ENCODE data around the gene ARFRP1.

The ARFRP1 gene

GRCh38 chr20:63707558-63708300, at the start of gene ARFRP1, which contains the start of gene ZGPAT:
ARFRP1 (minus strand) TSS chr20:63707976; CDS start chr20:63707091, 885 bp downstream.
ZGPAT (plus strand) TSS chr20:63708039; CDS start chr20:63708581, 542 bp downstream.
- DNase-seq = peak; percentile 86 to 88

- no peak for DNase-seq
These were observed 48.8 kb upstream of the ARFRP1 start for GRCh38 chr20:63756648-63756991.

- DNase-seq = no peak
These were observed 48.3 kb upstream of the ARFRP1 start for GRCh38 chr20:63755933-63756647.

- no peak for DNase-seq
These were observed 46.2 kb upstream of the ARFRP1 start for GRCh38 chr20:63754008-63754407.

GRCh38 chr20:63753381-63753780, 45.6 kb upstream of the ARFRP1 start:
- DNase-seq = no peak

- DNase-seq = no peak
These were observed 44.8 kb upstream of the ARFRP1 start for GRCh38 chr20:63752411-63753101.

GRCh38 chr20:63751471-63752271, 43.9 kb upstream of the ARFRP1 start:
- DNase-seq = peak; percentile 29 to 45

- peak; percentile 67 to 71 for DNase-seq
These were observed 43.2 kb upstream of the ARFRP1 start for GRCh38 chr20:63750807-63751470.

- DNase-seq = no peak
These were observed 42.1 kb upstream of the ARFRP1 start for GRCh38 chr20:63749597-63750508.

GRCh38 chr20:63748934-63749270, 41.1 kb upstream of the ARFRP1 start:
- no peak for DNase-seq

- no peak for DNase-seq
These were observed 40.5 kb upstream of the ARFRP1 start for GRCh38 chr20:63748070-63748933.

GRCh38 chr20:63747622-63748069, 39.9 kb upstream of the ARFRP1 start:
- no peak for DNase-seq

GRCh38 chr20:63746751-63747315, 39.1 kb upstream of the ARFRP1 start:
- DNase-seq = no peak

- no peak for DNase-seq
These were observed 38.4 kb upstream of the ARFRP1 start for GRCh38 chr20:63745961-63746731.

GRCh38 chr20:63745424-63745805, 37.6 kb upstream of the ARFRP1 start:
- no peak for DNase-seq

GRCh38 chr20:63744574-63745423, 37.0 kb upstream of the ARFRP1 start:
- no peak for DNase-seq

GRCh38 chr20:63744158-63744557, 36.4 kb upstream of the ARFRP1 start:
- DNase-seq = no peak
